Subcutaneous adipose tissue (tissue), 4 donors: ENCODE data around the gene NAA10. TPM values are rescaled to one million over a fixed set of nuclear protein-coding genes. Genes with fewer than 3 reads are reported as not detected.

Experiments
- CTCF ChIP-seq: fragments of 450-650 bp; IDR thresholded peaks from one replicate; pipeline ENCODE4 v1.5.1; 2016; ENCODE audit warnings: low read depth, mild to moderate bottlenecking, control low read depth, antibody characterized with exemption, moderate library complexity
- total RNA-seq, 4 donors: library from RNA; depleted of rRNA; stranded (reverse); fragments of >200 nt; gene quantifications; one replicate each; pipeline ENCODE4 v1.1.0, GENCODE V29; 2016

NAA10 gene
- total RNA-seq, 4 donors from 2014 or later, result 69.4 to 87.8 (median 76.5) TPM

GRCh38 chrX:153952373-153953026, 17.7 kb upstream of the NAA10 start:
- TF ChIP-seq CTCF, result no peak

DNA sequence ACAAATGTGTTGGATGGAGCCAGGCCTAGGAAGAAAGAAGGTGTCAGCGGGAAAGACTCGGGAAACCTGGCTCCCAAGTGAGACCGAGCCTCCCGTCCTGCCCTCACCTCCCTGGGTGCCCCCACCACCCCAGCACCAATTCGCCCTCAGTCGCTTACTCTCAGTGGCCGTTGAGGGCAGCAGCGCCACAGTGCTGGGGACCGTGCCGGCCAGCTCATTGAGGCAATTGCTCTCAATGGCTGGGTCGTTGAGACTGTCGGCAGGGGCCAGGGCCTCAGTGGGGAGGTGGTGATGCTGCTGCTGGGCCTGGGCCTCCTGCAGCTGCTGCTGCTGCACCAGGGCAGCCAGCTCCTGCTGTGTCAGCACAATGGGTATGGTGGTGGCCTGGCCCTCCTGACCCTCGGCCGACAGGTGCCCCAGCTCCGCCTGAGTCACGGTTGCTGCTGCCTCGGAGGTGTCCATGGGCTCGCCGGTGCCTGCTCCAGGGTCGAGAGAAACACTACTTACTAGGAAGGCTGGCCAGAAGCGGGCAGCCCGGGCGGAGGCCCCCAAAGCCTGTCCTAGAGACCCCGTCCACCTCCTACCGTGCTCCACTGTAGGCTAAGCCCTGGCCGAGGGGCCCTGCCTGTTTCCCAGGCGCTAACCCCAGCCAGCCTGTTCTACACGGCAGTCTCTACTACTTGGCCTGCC, 17.0 kb upstream of the NAA10 start:
- no peak for TF ChIP-seq CTCF

DNA sequence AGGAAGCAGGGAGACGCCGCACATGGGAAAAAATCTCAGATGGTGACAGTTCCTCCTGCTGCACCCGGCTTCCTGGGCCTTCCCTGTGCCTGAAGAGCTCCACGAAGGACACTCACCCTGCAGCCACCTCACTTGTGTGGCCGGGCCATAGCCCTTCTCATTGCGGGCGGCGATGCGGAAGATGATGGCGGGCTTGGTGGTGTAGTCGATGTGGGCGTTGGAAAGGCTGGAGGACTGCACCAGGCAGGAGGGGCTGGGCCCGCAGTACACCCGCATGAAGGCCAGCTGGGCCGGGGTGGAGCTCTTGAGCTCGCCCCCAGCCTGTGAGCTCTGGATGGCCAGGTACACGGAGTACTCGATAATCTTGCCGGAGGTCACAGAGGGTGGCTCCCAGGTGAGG, 15.3 kb upstream of the NAA10 start:
- TF ChIP-seq CTCF, result no peak

- no peak for TF ChIP-seq CTCF
Observed at GRCh38 chrX:153948847-153949805, 14.3 kb upstream of the NAA10 start.

DNA sequence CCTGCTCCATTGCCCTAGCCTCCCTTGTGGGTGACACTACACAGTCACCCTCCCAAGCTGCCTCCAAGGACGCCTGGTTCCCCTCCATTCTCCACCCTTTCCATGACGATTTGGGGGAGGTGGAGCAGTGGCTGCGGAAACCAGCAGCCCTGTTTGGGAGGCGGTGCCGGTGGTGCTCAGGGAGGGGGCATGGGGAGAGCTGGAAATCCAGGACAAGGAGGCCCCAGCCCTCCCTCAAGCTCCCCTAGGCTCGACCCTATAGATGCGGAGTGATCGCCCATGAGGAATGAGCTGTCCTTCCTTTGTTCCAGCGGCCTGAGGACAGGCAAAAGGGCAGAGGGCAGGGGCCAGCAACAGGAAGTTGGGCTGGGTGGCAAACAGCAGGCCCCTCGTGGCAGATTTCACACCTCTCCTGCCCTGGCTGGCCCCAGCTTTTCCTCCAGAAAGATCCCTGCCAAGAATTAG, 13.2 kb upstream of the NAA10 start:
- TF ChIP-seq CTCF, result no peak

DNA sequence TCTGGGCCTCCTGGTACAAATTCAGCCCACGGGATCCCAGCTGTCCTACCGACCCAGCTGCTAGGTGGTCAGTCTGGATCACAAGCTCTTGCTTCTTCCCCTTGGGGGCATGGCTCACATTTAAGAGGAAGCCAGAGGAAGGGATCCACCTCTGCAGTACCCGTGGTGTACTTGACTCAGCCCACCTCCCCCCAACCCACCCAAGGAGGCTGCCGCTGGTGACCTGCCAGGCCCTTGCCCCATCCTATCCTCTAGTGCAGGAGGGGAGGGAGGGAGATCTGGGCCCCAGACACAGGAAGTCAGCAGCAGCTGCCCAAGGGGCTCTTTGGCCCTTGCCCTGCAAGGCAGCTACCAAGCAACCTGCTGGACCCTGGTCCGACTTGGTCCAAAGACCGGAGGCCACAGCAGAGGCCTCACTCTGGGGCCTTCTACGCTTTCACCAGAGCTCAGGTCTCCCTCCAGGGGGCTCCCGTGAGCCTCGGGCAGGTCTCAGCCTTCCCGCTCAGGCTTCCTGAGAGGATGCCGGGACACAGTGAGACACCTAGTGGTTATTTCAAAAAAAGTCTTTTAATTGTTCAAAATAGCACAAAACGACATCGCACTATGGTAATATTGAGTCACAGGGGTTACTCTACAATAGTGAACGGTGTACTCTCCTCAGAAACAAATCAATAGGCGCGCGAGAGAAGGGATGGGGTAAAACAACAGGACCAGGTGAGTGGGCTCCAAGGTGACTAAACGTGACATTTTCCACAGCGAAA, 12.4 kb upstream of the NAA10 start:
- no peak for TF ChIP-seq CTCF
